ENCODE data around the gene BMP10. TPM values are rescaled to one million over a fixed set of nuclear protein-coding genes. Genes with fewer than 3 reads are reported as not detected.

BMP10 gene
- total RNA-seq, 2 donors from 2014 or later: not detected

- H3K4me1 ChIP-seq (ENCODE audit: control insufficient read depth, insufficient read depth, low read length): no peaks in the 10 kb centered on the region
- Mint-ChIP-seq H3K36me3 (ENCODE audit: low read depth) (no peaks in the 10 kb centered on the region), H3K4me1 (peaks cover 8% of the 10 kb centered on the region), H3K27me3 (ENCODE audit: insufficient read depth) (peaks cover 45% of the 10 kb centered on the region), H3K4me3 (no peak overlapping the region), H3K9me3 (no peaks in the 10 kb centered on the region), H3K27ac (no peak overlapping the region)
- no peak for DNase-seq
- H3K27ac ChIP-seq (ENCODE audit: low read depth, low read length): no peak overlapping the region
- no peak overlapping the region for H3K9ac ChIP-seq (ENCODE audit: extremely low read depth, low read length, poor library complexity, severe bottlenecking)
- TF ChIP-seq, protein P1, sequence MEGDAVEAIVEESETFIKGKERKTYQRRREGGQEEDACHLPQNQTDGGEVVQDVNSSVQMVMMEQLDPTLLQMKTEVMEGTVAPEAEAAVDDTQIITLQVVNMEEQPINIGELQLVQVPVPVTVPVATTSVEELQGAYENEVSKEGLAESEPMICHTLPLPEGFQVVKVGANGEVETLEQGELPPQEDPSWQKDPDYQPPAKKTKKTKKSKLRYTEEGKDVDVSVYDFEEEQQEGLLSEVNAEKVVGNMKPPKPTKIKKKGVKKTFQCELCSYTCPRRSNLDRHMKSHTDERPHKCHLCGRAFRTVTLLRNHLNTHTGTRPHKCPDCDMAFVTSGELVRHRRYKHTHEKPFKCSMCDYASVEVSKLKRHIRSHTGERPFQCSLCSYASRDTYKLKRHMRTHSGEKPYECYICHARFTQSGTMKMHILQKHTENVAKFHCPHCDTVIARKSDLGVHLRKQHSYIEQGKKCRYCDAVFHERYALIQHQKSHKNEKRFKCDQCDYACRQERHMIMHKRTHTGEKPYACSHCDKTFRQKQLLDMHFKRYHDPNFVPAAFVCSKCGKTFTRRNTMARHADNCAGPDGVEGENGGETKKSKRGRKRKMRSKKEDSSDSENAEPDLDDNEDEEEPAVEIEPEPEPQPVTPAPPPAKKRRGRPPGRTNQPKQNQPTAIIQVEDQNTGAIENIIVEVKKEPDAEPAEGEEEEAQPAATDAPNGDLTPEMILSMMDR (conservative IDR thresholded peaks at IDR 0.05): no peak
- no peaks in the 10 kb centered on the region for H3K36me3 ChIP-seq (ENCODE audit: control insufficient read depth, insufficient read depth, low read length)
- 96% methylated on average over 2 of the region's 2 CpGs; no CpG with 5 or more reads in 1 of the 2 experiments for WGBS, 2 experiments (ENCODE audit: insufficient coverage in 1 of 2, insufficient read length in 1 of 2)
- no peak overlapping the region for H3K4me3 ChIP-seq (ENCODE audit: low read length)
- H3K9me3 ChIP-seq (ENCODE audit: control insufficient read depth, low read length): no peaks in the 10 kb centered on the region
- H3K27me3 ChIP-seq (ENCODE audit: control insufficient read depth, insufficient read depth, low read length, poor library complexity, severe bottlenecking): no peaks in the 10 kb centered on the region
Measured at GRCh38 chr2:68870215-68870614, 982 bp downstream of the BMP10 start.

GRCh38 chr2:68865108-68865507 is 6.1 kb downstream of the BMP10 start:
- H3K4me1 Mint-ChIP-seq: peaks cover 10% of the 10 kb centered on the region
- H3K27ac ChIP-seq (ENCODE audit: low read depth, low read length): no peak overlapping the region
- no peak for DNase-seq
- H3K9ac ChIP-seq (ENCODE audit: extremely low read depth, low read length, poor library complexity, severe bottlenecking): no peak overlapping the region
- no peaks in the 10 kb centered on the region for H3K36me3 ChIP-seq (ENCODE audit: control insufficient read depth, insufficient read depth, low read length)
- H3K27ac Mint-ChIP-seq: no peak overlapping the region
- H3K4me1 ChIP-seq (ENCODE audit: control insufficient read depth, insufficient read depth, low read length): no peaks in the 10 kb centered on the region
- H3K9me3 ChIP-seq (ENCODE audit: control insufficient read depth, low read length): no peaks in the 10 kb centered on the region
- TF ChIP-seq, protein P1 (conservative IDR thresholded peaks at IDR 0.05): no peak
- peaks cover 57% of the 10 kb centered on the region for H3K27me3 Mint-ChIP-seq (ENCODE audit: insufficient read depth)
- no peaks in the 10 kb centered on the region for H3K9me3 Mint-ChIP-seq
- no peak overlapping the region for H3K4me3 Mint-ChIP-seq
- H3K27me3 ChIP-seq (ENCODE audit: control insufficient read depth, insufficient read depth, low read length, poor library complexity, severe bottlenecking): peaks cover 35% of the 10 kb centered on the region
- H3K4me3 ChIP-seq (ENCODE audit: low read length): no peak overlapping the region
- no peaks in the 10 kb centered on the region for H3K36me3 Mint-ChIP-seq (ENCODE audit: low read depth)

GRCh38 chr2:68863996-68864395 is 7.2 kb downstream of the BMP10 start:
- no peak for DNase-seq
- no peak overlapping the region for H3K27ac ChIP-seq (ENCODE audit: low read depth, low read length)
- Mint-ChIP-seq H3K4me3 (no peak overlapping the region), H3K27ac (no peak overlapping the region), H3K4me1 (peaks cover 20% of the 10 kb centered on the region), H3K27me3 (ENCODE audit: insufficient read depth) (peaks cover 58% of the 10 kb centered on the region), H3K36me3 (ENCODE audit: low read depth) (no peaks in the 10 kb centered on the region), H3K9me3 (no peaks in the 10 kb centered on the region)
- H3K4me3 ChIP-seq (ENCODE audit: low read length): no peak overlapping the region
- H3K36me3 ChIP-seq (ENCODE audit: control insufficient read depth, insufficient read depth, low read length): no peaks in the 10 kb centered on the region
- TF ChIP-seq, protein P1 (conservative IDR thresholded peaks at IDR 0.05): no peak
- H3K4me1 ChIP-seq (ENCODE audit: control insufficient read depth, insufficient read depth, low read length): peaks cover 3% of the 10 kb centered on the region
- H3K9ac ChIP-seq (ENCODE audit: extremely low read depth, low read length, poor library complexity, severe bottlenecking): no peak overlapping the region
- no peaks in the 10 kb centered on the region for H3K9me3 ChIP-seq (ENCODE audit: control insufficient read depth, low read length)
- 100% methylated on average over 1 to 2 of the region's 2 CpGs for WGBS, 2 experiments (ENCODE audit: insufficient coverage in 1 of 2, insufficient read length in 1 of 2)
- peaks cover 43% of the 10 kb centered on the region for H3K27me3 ChIP-seq (ENCODE audit: control insufficient read depth, insufficient read depth, low read length, poor library complexity, severe bottlenecking)

Data from endodermal cell (in vitro differentiated cells).